HG03354 (cell line): ENCODE measurements around the gene MAN2A2.
A peak's percentile ranks its signal among the peaks of the same experiment; 100 is the strongest.

Experiments used
- ATAC-seq: cut with Tn5 transposase; IDR thresholded peaks from one replicate; pipeline ENCODE4 v1.9.1; 2021; ENCODE audit warnings: mild to moderate bottlenecking; ENCODE audit not compliant: unreplicated experiment, poor library complexity, severe bottlenecking

The MAN2A2 gene

DNA sequence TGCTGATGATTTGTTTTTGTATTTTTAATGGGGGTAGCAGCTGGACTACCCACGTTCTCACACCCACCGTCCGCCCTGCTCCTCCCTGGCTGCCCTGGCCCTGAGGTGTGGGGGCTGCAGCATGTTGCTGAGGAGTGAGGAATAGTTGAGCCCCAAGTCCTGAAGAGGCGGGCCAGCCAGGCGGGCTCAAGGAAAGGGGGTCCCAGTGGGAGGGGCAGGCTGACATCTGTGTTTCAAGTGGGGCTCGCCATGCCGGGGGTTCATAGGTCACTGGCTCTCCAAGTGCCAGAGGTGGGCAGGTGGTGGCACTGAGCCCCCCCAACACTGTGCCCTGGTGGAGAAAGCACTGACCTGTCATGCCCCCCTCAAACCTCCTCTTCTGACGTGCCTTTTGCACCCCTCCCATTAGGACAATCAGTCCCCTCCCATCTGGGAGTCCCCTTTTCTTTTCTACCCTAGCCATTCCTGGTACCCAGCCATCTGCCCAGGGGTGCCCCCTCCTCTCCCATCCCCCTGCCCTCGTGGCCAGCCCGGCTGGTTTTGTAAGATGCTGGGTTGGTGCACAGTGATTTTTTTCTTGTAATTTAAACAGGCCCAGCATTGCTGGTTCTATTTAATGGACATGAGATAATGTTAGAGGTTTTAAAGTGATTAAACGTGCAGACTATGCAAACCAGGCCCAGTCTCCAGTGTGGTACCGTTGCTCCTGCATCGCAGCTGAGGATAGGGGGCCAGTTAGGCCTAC is 20.1 kb upstream of the MAN2A2 start:
- no peak for ATAC-seq

GRCh38 chr15:90883526-90883975 is 19.6 kb upstream of the MAN2A2 start:
- no peak for ATAC-seq

DNA sequence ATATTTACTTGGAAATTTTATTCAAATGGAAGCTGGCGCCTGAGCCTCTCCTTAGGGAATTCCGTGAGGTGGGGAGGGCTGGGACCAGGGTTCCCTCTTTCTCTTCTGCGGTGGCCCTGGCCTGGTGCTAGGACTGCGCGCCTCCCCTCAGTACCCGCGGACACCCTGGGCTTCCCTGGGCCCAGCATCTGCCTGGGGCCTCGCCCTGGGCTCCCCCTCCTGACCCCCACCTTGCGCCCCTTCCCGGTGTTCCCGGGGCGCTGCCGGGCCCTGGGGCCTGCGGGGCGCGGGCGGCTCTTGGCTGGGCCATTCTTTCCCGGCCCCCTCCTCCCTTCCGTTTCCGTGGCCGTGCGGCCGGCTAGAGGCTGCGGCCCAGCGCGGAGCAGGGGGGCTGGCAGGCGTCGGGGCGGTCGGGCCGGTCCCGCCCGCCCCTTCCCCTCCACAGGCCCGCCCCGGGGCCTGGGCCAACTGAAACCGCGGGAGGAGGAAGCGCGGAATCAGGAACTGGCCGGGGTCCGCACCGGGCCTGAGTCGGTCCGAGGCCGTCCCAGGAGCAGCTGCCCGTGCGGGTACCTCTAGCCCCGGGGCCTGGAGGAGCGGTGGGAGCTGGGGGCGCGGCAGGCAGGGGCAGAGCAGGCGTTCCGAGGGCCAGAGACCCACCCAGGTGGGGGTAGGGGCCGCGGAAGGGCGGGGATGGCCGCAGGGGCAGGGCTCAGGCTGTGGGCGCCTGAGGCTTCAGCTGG is 19.0 kb upstream of the MAN2A2 start, which contains the start of gene FES:
Gene FES, plus strand, starts transcription at position 529 of the 743 bp plus-strand sequence. CDS start 542 bp downstream, outside the sequence.
- ATAC-seq: peak; percentile 39

DNA sequence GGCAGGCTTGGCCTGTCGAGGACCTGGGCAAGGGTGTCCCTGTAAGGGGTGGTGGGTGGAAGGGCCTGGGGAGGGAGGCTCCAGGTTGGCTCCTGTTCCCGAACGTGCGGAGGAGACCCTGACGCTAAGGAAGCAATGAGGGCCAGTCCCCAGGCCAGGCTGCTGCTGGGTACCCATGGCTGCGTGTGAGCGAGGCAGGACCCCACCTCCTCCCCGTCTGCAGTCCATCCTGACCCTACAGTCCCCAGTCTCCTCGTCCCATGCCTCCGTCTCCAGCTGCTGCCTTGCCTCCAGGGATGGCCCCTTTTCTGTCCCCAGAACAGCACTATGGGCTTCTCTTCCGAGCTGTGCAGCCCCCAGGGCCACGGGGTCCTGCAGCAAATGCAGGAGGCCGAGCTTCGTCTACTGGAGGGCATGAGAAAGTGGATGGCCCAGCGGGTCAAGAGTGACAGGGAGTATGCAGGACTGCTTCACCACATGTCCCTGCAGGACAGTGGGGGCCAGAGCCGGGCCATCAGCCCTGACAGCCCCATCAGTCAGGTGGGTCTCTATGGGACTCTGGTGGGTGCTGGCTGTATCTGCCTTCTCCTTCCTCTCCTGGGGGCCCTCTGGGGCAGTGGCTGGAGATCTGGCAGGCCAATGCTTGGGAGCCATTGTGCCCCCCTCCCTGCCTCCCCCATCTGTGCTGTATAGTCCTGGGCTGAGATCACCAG is 18.2 kb upstream of the MAN2A2 start:
- peak; percentile 14 for ATAC-seq

DNA sequence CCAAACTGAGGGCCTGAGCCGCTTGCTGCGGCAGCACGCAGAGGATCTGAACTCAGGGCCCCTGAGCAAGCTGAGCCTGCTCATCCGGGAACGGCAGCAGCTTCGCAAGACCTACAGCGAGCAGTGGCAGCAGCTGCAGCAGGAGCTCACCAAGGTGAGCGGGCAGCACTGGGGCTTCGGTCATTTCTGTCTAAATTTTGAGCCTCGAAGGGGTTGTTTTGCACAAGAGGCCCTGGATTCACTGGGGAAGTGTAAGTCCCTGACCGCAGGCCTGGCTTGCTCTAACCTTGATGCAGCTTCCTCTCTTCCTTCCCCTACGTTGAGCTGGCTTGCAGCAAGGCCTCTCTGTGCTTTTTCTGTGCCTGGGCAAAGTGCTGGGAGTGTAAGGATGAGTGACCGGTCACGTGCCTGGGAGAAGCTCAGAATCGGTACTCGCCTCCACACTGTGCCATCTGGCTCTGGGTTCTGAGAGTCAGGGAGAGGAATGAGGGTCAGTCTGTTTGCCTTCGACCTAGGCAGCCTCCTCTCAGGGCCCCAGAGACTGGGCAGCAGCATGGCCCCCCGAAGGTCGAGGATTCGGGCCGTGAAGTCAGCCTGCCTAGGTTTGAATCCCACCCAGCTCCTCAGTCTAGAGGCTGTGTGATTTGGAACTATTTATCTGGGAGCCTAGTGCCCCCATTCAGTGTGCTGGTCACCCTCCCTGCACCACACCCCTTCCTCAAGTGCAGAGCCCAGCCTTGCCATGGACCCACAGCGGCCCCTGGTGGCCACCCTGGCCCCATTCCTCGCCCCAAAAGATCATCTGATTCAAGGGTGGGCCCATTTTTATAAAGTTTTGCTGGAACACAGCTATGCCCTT is 17.4 kb upstream of the MAN2A2 start:
- peak; percentile 55 for ATAC-seq

GRCh38 chr15:90886291-90886614 is 16.8 kb upstream of the MAN2A2 start:
- no peak for ATAC-seq

- ATAC-seq: no peak
Observed at GRCh38 chr15:90887037-90887481, 16.0 kb upstream of the MAN2A2 start.

DNA sequence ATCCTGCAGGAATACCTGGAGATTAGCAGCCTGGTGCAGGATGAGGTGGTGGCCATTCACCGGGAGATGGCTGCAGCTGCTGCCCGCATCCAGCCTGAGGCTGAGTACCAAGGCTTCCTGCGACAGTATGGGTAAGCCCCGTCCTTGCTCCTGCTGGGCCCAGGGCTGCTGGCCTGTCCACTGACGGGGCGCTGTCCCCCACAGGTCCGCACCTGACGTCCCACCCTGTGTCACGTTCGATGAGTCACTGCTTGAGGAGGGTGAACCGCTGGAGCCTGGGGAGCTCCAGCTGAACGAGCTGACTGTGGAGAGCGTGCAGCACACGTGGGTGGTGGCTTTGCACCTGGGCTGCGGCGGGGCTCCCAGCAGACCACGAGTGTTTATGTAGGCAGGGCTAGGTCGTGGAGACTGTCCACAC is 13.8 kb upstream of the MAN2A2 start:
- ATAC-seq: no peak

DNA sequence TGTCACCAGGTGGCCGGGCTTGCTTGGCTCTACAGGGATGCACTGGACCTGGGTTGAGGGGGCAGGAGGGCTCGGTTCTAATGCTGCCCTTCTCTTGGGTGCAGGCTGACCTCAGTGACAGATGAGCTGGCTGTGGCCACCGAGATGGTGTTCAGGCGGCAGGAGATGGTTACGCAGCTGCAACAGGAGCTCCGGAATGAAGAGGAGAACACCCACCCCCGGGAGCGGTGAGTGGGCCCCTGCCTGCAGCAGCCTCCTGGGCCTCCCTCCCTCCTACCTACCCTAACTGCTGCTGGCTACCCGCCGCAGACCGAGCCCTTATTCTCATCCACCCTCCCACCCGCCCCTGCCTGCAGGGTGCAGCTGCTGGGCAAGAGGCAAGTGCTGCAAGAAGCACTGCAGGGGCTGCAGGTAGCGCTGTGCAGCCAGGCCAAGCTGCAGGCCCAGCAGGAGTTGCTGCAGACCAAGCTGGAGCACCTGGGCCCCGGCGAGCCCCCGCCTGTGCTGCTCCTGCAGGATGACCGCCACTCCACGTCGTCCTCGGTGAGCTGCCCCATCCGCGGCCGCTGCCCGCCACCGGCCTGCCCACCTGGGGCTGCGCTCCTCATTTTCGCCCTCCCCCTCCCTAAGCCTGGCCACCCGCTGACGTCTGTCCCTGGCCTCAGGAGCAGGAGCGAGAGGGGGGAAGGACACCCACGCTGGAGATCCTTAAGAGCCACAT is 13.2 kb upstream of the MAN2A2 start:
- ATAC-seq: no peak

DNA sequence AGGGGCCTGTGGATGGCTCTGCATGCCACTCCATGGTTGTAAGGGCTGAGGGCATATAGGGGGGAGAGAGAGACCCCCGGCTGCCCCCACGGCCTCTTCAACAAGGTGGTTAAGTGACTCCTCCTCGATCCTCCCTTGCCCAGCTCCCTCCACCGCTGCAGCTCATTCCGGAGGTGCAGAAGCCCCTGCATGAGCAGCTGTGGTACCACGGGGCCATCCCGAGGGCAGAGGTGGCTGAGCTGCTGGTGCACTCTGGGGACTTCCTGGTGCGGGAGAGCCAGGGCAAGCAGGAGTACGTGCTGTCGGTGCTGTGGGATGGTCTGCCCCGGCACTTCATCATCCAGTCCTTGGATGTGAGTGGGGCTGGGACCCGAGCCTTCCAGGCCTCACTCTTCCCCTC is 12.3 kb upstream of the MAN2A2 start:
- no peak for ATAC-seq

- no peak for ATAC-seq
Observed at GRCh38 chr15:90891346-90891949, 11.7 kb upstream of the MAN2A2 start.

DNA sequence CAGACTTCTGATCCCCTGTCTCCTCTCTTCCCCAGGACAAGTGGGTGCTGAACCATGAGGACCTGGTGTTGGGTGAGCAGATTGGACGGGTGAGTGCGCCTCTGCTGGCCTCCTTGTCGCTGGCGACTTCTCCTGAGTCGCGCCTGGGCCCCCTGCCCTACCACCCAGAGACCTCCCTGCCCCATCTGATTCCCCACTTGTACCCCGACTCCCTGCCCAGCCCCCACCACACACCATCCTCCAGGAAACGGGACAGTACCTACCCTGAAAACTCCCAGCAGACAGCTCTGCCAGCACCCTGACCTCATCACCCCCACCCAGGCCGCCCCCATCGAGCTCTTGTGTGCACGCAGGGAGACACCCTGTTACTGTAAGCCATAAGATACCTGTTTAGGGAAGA is 11.1 kb upstream of the MAN2A2 start:
- ATAC-seq: no peak

DNA sequence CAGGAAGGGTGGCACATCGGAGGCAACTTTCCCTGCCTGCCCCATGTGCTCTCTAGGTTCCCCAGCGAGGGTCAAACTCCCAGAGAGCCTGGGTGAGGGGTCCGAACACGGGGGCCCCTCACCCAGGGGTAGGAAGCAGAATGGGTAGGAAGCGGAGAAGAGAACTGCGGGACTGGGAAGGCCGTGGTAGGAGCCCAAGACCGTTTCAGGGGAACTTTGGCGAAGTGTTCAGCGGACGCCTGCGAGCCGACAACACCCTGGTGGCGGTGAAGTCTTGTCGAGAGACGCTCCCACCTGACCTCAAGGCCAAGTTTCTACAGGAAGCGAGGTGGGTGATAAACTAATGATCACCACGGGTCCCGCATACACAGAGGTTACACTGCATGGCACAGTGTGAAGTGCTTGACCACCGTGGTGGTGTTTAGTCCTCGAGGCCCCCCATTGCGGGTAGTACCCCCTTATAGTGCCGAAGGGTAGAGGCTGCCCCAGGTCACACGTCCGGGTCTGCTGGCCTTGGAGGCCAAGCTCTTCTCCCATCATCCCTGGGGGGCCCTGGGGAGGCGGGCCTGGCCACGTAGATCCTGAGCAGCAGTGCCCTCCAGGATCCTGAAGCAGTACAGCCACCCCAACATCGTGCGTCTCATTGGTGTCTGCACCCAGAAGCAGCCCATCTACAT is 10.5 kb upstream of the MAN2A2 start:
- ATAC-seq: no peak

DNA sequence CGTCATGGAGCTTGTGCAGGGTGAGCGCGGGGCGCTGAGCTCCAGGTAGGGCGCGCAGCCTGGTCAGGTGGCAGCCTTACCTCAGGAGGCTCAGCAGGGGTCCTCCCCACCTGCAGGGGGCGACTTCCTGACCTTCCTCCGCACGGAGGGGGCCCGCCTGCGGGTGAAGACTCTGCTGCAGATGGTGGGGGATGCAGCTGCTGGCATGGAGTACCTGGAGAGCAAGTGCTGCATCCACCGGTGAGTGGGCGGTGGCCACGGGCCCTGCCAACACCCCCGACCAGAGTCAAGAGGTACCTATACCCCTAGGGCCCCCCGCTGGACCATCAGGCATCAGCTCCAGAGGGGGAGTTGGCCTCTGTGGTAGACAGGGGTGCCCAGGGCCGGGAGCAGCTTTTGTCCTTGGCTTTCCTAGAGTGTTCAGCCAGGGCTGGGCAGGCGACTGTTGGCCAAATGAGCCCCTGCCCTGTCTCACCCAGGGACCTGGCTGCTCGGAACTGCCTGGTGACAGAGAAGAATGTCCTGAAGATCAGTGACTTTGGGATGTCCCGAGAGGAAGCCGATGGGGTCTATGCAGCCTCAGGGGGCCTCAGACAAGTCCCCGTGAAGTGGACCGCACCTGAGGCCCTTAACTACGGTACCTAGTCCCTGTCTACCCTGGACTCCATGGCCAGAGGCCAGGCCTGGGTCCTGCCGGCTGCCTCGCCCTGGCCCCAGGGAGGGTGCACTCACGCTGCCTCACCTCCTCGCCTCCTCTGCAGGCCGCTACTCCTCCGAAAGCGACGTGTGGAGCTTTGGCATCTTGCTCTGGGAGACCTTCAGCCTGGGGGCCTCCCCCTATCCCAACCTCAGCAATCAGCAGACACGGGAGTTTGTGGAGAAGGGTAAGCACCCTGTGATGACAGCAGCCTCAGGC is 9.7 kb upstream of the MAN2A2 start:
- no peak for ATAC-seq

DNA sequence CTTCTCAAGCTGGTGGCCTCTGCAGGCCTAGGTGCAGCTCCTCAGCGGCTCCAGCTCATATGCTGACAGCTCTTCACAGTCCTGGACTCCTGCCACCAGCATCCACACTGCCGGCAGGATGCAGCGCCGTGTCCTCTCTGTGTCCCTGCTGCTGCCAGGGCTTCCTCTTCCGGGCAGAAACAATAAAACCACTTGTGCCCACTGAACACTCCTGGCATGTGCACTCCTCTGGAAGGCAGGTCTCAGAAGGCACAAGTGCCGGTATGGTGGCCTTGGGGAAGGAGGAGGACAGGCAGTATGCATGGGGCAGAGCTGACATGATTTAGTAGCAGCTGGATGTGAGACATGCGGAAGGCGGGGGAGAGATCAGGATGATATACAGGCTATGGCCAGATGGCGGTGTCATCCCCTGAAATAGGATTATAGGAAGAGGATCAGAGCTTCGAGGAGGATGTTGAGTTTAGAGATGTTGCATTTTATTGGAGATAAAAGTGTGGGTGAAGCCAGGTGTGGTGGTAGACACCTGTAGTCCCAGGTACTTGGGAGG is 7.5 kb upstream of the MAN2A2 start:
- ATAC-seq: no peak

GRCh38 chr15:90897131-90897655 is 5.9 kb upstream of the MAN2A2 start:
- peak; percentile 52 for ATAC-seq
